Right lobe of liver (tissue), 6 donors: ENCODE data around the gene PDCD10. TPM values are rescaled to one million over a fixed set of nuclear protein-coding genes. Genes with fewer than 3 reads are reported as not detected.

Source experiments
- ATAC-seq, 4 donors: fragments of 200-7000 bp; cut with Tn5 transposase; one replicate each; pipeline ENCODE4 v1.9.1; 2020; ENCODE audit warnings: mild to moderate bottlenecking in 4 of 4, moderate library complexity in 4 of 4
- DNase-seq, 3 donors: peaks; one replicate each; pipeline ENCODE4 v3.0.0-alpha.2; 2020
- H3K27ac ChIP-seq, 3 donors: fragments of 200-600 bp; one replicate each; pipeline ENCODE4 v1.8.0; 2022
- H3K27me3 ChIP-seq, 2 donors: fragments of 200-600 bp; one replicate each; pipeline ENCODE4 v1.8.0; 2022
- H3K36me3 ChIP-seq, 4 donors: fragments of 200-600 bp; sonication (generic) in 1 of 4; one replicate each; pipeline versions ENCODE4 v1.5.1 to v1.8.0; 2017 to 2022; ENCODE audit warnings: control low read depth in 1 of 4
- H3K4me1 ChIP-seq, 4 donors: fragments of 200-600 bp; sonication (generic) in 1 of 4; one replicate each; pipeline versions ENCODE4 v1.5.1 to v1.8.0; 2017 to 2022; ENCODE audit warnings: control low read depth in 1 of 4
- H3K4me3 ChIP-seq, 3 donors: fragments of 200-600 bp; one replicate each; pipeline ENCODE4 v1.8.0; 2022
- H3K9me3 ChIP-seq, 4 donors: fragments of 200-600 bp; sonication (generic) in 1 of 4; one replicate each; pipeline versions ENCODE4 v1.5.1 to v1.8.0; 2017 to 2022; ENCODE audit warnings: control low read depth in 1 of 4
- CTCF ChIP-seq, 4 donors: fragments of 200-600 bp in 3 of 4; fragments of 450-650 bp in 1 of 4; IDR thresholded peaks; one replicate each; pipeline versions ENCODE4 v1.5.1 to v1.8.0; 2016 to 2022; ENCODE audit warnings: antibody characterized with exemption in 4 of 4, mild to moderate bottlenecking in 2 of 4
- POLR2A ChIP-seq: fragments of 450-650 bp; IDR thresholded peaks from one replicate; pipeline ENCODE4 v1.6.1; 2017; ENCODE audit warnings: antibody characterized with exemption, mild to moderate bottlenecking
- WGBS: methylation state at CpG from one replicate; pipeline ENCODE4 v1.1.6; 2018; ENCODE audit warnings: low coverage, low lambda C conversion rate; ENCODE audit not compliant: insufficient coverage; ENCODE audit errors: missing lambda C conversion rate; 5-methylcytosine and 5-hydroxymethylcytosine counted together
- intact Hi-C, 2 donors: fragments of 100-400 bp; cut with DNase I; formaldehyde crosslinking; loops; one replicate each; pipeline versions ENCODE4 v1.11.2 to v1.14.1; 2022
- total RNA-seq, 6 experiments: library from RNA; depleted of rRNA in 2 of 6; stranded (reverse); fragments of >200 nt in 2 of 6; fragmentation: NEBNext Ultra II Directional in 3 of 6; extraction: Animal tissue kit (Norgen Biotek cat#: 25700) in 3 of 6; gene quantifications; one replicate each; pipeline versions ENCODE4 v1.1.0 to v1.2.4, GENCODE V29; 2016 to 2023
- donor health status: DM: no; HTN: yes; CAD: no.
- donor health status: DM: no; HTN: no; CAD: no.
- donor health status: DM: no; HTN: no; CAD: no.
- donor health status: DM: no; HTN: yes; CAD: no.
- donor health status: DM: no; HTN: yes; CAD: no.

The PDCD10 gene
- total RNA-seq, 6 experiments from 2014 or later = 12.9 to 39.1 (median 22.2) TPM

GRCh38 chr3:167668651-167669050 lies 66.0 kb downstream of the PDCD10 start:
- Histone ChIP-seq H3K36me3 (no peaks in the 10 kb centered on the region), H3K27ac (no peak overlapping the region), H3K4me1 (peaks cover 0 to 5% (median 0%) of the 10 kb centered on the region in 4 donors), H3K27me3 (no peaks in the 10 kb centered on the region), H3K4me3 (no peak overlapping the region), H3K9me3 (no peaks in the 10 kb centered on the region)
- ATAC-seq (no peak), DNase-seq (no peak)
- intact Hi-C loops = no loop called here
- WGBS = 88% methylated on average over 1 of the region's 1 CpG
- no peak for TF ChIP-seq CTCF (IDR thresholded peaks at IDR 0.05)
- no peak for TF ChIP-seq POLR2A

GRCh38 chr3:167666563-167666962 lies 68.1 kb downstream of the PDCD10 start:
- Histone ChIP-seq H3K27me3 (no peaks in the 10 kb centered on the region), H3K27ac (no peak overlapping the region), H3K4me3 (no peak overlapping the region), H3K36me3 (no peaks in the 10 kb centered on the region), H3K4me1 (peaks cover 0 to 5% (median 0%) of the 10 kb centered on the region in 4 donors), H3K9me3 (no peaks in the 10 kb centered on the region)
- intact Hi-C loops = no loop called here
- TF ChIP-seq POLR2A (no peak), CTCF (IDR thresholded peaks at IDR 0.05) (no peak)
- WGBS = 73% methylated on average over 2 of the region's 2 CpGs
- no peak for ATAC-seq
- no peak for DNase-seq

- intact Hi-C loops = no loop called here
- DNase-seq (no peak), ATAC-seq (no peak)
- Histone ChIP-seq H3K4me3 (no peak overlapping the region), H3K27me3 (no peaks in the 10 kb centered on the region), H3K9me3 (no peaks in the 10 kb centered on the region), H3K4me1 (no peaks in the 10 kb centered on the region), H3K36me3 (no peaks in the 10 kb centered on the region), H3K27ac (no peak overlapping the region)
- WGBS = 68% methylated on average over 4 of the region's 5 CpGs
- no peak for TF ChIP-seq POLR2A
- TF ChIP-seq CTCF (IDR thresholded peaks at IDR 0.05) = no peak
Measured at GRCh38 chr3:167662919-167663400, 71.7 kb downstream of the PDCD10 start.

- ATAC-seq (no peak), DNase-seq (no peak)
- Histone ChIP-seq H3K27me3 (no peaks in the 10 kb centered on the region), H3K9me3 (no peaks in the 10 kb centered on the region), H3K4me1 (no peaks in the 10 kb centered on the region), H3K4me3 (no peak overlapping the region), H3K27ac (no peak overlapping the region), H3K36me3 (no peaks in the 10 kb centered on the region)
- intact Hi-C loops = no loop called here
- TF ChIP-seq CTCF (IDR thresholded peaks at IDR 0.05) (no peak), POLR2A (no peak)
- WGBS = 53% methylated on average over 3 of the region's 3 CpGs
Measured at GRCh38 chr3:167657684-167658225, 76.9 kb downstream of the PDCD10 start.

GRCh38 chr3:167656821-167657220 lies 77.9 kb downstream of the PDCD10 start:
- no peak overlapping the region for H3K27ac ChIP-seq
- H3K4me3 ChIP-seq = no peak overlapping the region
- H3K27me3 ChIP-seq = no peaks in the 10 kb centered on the region
- no peaks in the 10 kb centered on the region for H3K36me3 ChIP-seq
- H3K9me3 ChIP-seq = no peaks in the 10 kb centered on the region
- no peak for DNase-seq
- intact Hi-C loops = no loop called here
- TF ChIP-seq CTCF (IDR thresholded peaks at IDR 0.05) = no peak
- WGBS = 46% methylated on average over 1 of the region's 1 CpG
- H3K4me1 ChIP-seq = no peaks in the 10 kb centered on the region
- ATAC-seq = no peak
